Measurements from ENCODE around the gene CCDC102B.

CCDC102B gene

GRCh38 chr18:68848242-68848641, 50.4 kb downstream of the CCDC102B start:
- no peak for DNase-seq (ENCODE audit: extremely low read depth, low read depth)
- TF ChIP-seq CTCF (IDR thresholded peaks at IDR 0.05; ENCODE audit: low read depth, low read length, missing control alignments): no peak
- no peak overlapping the region for H3K4me3 ChIP-seq (replicated peaks; ENCODE audit: low read depth, low read length)

- DNase-seq (ENCODE audit: extremely low read depth, low read depth): no peak
- no peak overlapping the region for H3K4me3 ChIP-seq (replicated peaks; ENCODE audit: low read depth, low read length)
- no peak for TF ChIP-seq CTCF (IDR thresholded peaks at IDR 0.05; ENCODE audit: low read depth, low read length, missing control alignments)
Observed at GRCh38 chr18:68854786-68855391, 57.0 kb downstream of the CCDC102B start.

- no peak for TF ChIP-seq CTCF (IDR thresholded peaks at IDR 0.05; ENCODE audit: low read depth, low read length, missing control alignments)
- no peak overlapping the region for H3K4me3 ChIP-seq (replicated peaks; ENCODE audit: low read depth, low read length)
- DNase-seq (ENCODE audit: extremely low read depth, low read depth): no peak
Observed at GRCh38 chr18:68855491-68855890, 57.6 kb downstream of the CCDC102B start.

GRCh38 chr18:68861365-68861764, 63.5 kb downstream of the CCDC102B start:
- no peak overlapping the region for H3K4me3 ChIP-seq (replicated peaks; ENCODE audit: low read depth, low read length)
- DNase-seq (ENCODE audit: extremely low read depth, low read depth): no peak
- no peak for TF ChIP-seq CTCF (IDR thresholded peaks at IDR 0.05; ENCODE audit: low read depth, low read length, missing control alignments)

- no peak overlapping the region for H3K4me3 ChIP-seq (replicated peaks; ENCODE audit: low read depth, low read length)
- TF ChIP-seq CTCF (IDR thresholded peaks at IDR 0.05; ENCODE audit: low read depth, low read length, missing control alignments): no peak
- DNase-seq (ENCODE audit: extremely low read depth, low read depth): no peak
Observed at GRCh38 chr18:68865021-68865420, 67.1 kb downstream of the CCDC102B start.

- no peak overlapping the region for H3K4me3 ChIP-seq (replicated peaks; ENCODE audit: low read depth, low read length)
- DNase-seq (ENCODE audit: extremely low read depth, low read depth): no peak
- TF ChIP-seq CTCF (IDR thresholded peaks at IDR 0.05; ENCODE audit: low read depth, low read length, missing control alignments): no peak
Observed at GRCh38 chr18:68865503-68865902, 67.6 kb downstream of the CCDC102B start.

- H3K4me3 ChIP-seq (replicated peaks; ENCODE audit: low read depth, low read length): no peak overlapping the region
- DNase-seq (ENCODE audit: extremely low read depth, low read depth): no peak
- no peak for TF ChIP-seq CTCF (IDR thresholded peaks at IDR 0.05; ENCODE audit: low read depth, low read length, missing control alignments)
Observed at GRCh38 chr18:68873003-68873402, 75.1 kb downstream of the CCDC102B start.

All from HFF-Myc (cell line).